Glutamatergic neuron (in vitro differentiated cells): ENCODE measurements around the gene FOSL2. TPM values are rescaled to one million over a fixed set of nuclear protein-coding genes. Genes with fewer than 3 reads are reported as not detected.

Experiments
- DNase-seq: peaks from one replicate; pipeline ENCODE4 v3.0.0; 2022
- H3K27ac Mint-ChIP-seq: one replicate; pipeline ENCODE4 v1.8.0; 2020; ENCODE audit warnings: mild to moderate bottlenecking, mixed read lengths, inconsistent platforms; ENCODE audit not compliant: unreplicated experiment
- H3K27me3 Mint-ChIP-seq: one replicate; pipeline ENCODE4 v1.8.0; 2020; ENCODE audit warnings: mild to moderate bottlenecking, moderate library complexity, mixed read lengths, inconsistent platforms; ENCODE audit not compliant: unreplicated experiment
- H3K36me3 Mint-ChIP-seq: one replicate; pipeline ENCODE4 v1.8.0; 2020; ENCODE audit warnings: mild to moderate bottlenecking, mixed read lengths, inconsistent platforms; ENCODE audit not compliant: unreplicated experiment
- H3K4me1 Mint-ChIP-seq: one replicate; pipeline ENCODE4 v1.8.0; 2020; ENCODE audit warnings: mild to moderate bottlenecking, low read depth, mixed read lengths, inconsistent platforms; ENCODE audit not compliant: unreplicated experiment
- H3K4me3 Mint-ChIP-seq: one replicate; pipeline ENCODE4 v1.8.0; 2020; ENCODE audit warnings: mild to moderate bottlenecking, mixed read lengths, inconsistent platforms; ENCODE audit not compliant: unreplicated experiment
- H3K9me3 Mint-ChIP-seq: one replicate; pipeline ENCODE4 v1.8.0; 2020; ENCODE audit warnings: mild to moderate bottlenecking, moderate library complexity, mixed read lengths, inconsistent platforms; ENCODE audit not compliant: unreplicated experiment
- CTCF ChIP-seq: fragments of 200-600 bp; sonication (generic); IDR thresholded peaks from one replicate; pipeline ENCODE4 v1.5.0; 2021; ENCODE audit not compliant: partially characterized antibody, unreplicated experiment
- total RNA-seq: library from RNA; stranded (reverse); fragmentation: NEBNext Ultra II Directional; extraction: Animal tissue kit (Norgen Biotek cat#: 25700); gene quantifications from one replicate; pipeline ENCODE4 v1.2.1, GENCODE V29; 2021; ENCODE audit not compliant: unreplicated experiment

FOSL2 gene
- total RNA-seq, 1 donor from 2014 or later = 2.6 TPM

GRCh38 chr2:28430788-28431418 lies 38.2 kb downstream of the FOSL2 start:
- Mint-ChIP-seq H3K27ac (no peak overlapping the region), H3K36me3 (peaks cover 6% of the 10 kb centered on the region), H3K4me3 (no peak overlapping the region), H3K9me3 (peaks cover 3% of the 10 kb centered on the region), H3K27me3 (no peaks in the 10 kb centered on the region), H3K4me1 (peaks cover 5% of the 10 kb centered on the region)
- no peak for DNase-seq
- TF ChIP-seq CTCF = no peak

GRCh38 chr2:28431741-28432140 lies 39.1 kb downstream of the FOSL2 start:
- Mint-ChIP-seq H3K4me3 (no peak overlapping the region), H3K36me3 (peaks cover 6% of the 10 kb centered on the region), H3K4me1 (no peaks in the 10 kb centered on the region), H3K27me3 (no peaks in the 10 kb centered on the region), H3K27ac (no peak overlapping the region), H3K9me3 (peaks cover 3% of the 10 kb centered on the region)
- DNase-seq = no peak
- no peak for TF ChIP-seq CTCF

- Mint-ChIP-seq H3K27me3 (no peaks in the 10 kb centered on the region), H3K9me3 (peaks cover 3% of the 10 kb centered on the region), H3K27ac (no peak overlapping the region), H3K36me3 (peaks cover 6% of the 10 kb centered on the region), H3K4me3 (no peak overlapping the region), H3K4me1 (no peaks in the 10 kb centered on the region)
- DNase-seq = no peak
- TF ChIP-seq CTCF = no peak
Measured at GRCh38 chr2:28432362-28432761, 39.7 kb downstream of the FOSL2 start.

GRCh38 chr2:28433215-28433614 lies 40.6 kb downstream of the FOSL2 start:
- H3K4me3 Mint-ChIP-seq = no peak overlapping the region
- TF ChIP-seq CTCF = no peak
- H3K27me3 Mint-ChIP-seq = no peaks in the 10 kb centered on the region
- H3K9me3 Mint-ChIP-seq = peaks cover 3% of the 10 kb centered on the region
- no peak for DNase-seq
- peaks cover 2% of the 10 kb centered on the region for H3K4me1 Mint-ChIP-seq
- peaks cover 6% of the 10 kb centered on the region for H3K36me3 Mint-ChIP-seq
- no peak overlapping the region for H3K27ac Mint-ChIP-seq

GRCh38 chr2:28433935-28434599 lies 41.4 kb downstream of the FOSL2 start:
- DNase-seq = no peak
- Mint-ChIP-seq H3K27ac (no peak overlapping the region), H3K36me3 (peaks cover 6% of the 10 kb centered on the region), H3K27me3 (peaks cover 2% of the 10 kb centered on the region), H3K4me3 (no peak overlapping the region), H3K4me1 (peaks cover 3% of the 10 kb centered on the region), H3K9me3 (peaks cover 3% of the 10 kb centered on the region)
- TF ChIP-seq CTCF = no peak
